B cell (primary cell): ENCODE data around the gene ETFRF1.

Experiments used
- EZH2 ChIP-seq: IDR thresholded peaks from 2 replicates; pipeline ENCODE4 v1.6.1; 2012; ENCODE audit warnings: borderline replicate concordance, low read depth, mild to moderate bottlenecking, moderate library complexity, low read length; ENCODE audit not compliant: insufficient read depth, poor library complexity, severe bottlenecking
- TF ChIP-seq, protein P1 (sequence below): fragments of 200-600 bp; IDR thresholded peaks from one replicate; pipeline ENCODE4 v1.8.0; 2022; ENCODE audit warnings: antibody characterized with exemption, mild to moderate bottlenecking

GRCh38 chr12:25194722-25195055, 348 bp upstream of the ETFRF1 start:
- TF ChIP-seq, protein P1, sequence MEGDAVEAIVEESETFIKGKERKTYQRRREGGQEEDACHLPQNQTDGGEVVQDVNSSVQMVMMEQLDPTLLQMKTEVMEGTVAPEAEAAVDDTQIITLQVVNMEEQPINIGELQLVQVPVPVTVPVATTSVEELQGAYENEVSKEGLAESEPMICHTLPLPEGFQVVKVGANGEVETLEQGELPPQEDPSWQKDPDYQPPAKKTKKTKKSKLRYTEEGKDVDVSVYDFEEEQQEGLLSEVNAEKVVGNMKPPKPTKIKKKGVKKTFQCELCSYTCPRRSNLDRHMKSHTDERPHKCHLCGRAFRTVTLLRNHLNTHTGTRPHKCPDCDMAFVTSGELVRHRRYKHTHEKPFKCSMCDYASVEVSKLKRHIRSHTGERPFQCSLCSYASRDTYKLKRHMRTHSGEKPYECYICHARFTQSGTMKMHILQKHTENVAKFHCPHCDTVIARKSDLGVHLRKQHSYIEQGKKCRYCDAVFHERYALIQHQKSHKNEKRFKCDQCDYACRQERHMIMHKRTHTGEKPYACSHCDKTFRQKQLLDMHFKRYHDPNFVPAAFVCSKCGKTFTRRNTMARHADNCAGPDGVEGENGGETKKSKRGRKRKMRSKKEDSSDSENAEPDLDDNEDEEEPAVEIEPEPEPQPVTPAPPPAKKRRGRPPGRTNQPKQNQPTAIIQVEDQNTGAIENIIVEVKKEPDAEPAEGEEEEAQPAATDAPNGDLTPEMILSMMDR: no peak
- TF ChIP-seq EZH2: no peak
